H1 (cell line): ENCODE data around the gene TBX5. TPM values are rescaled to one million over a fixed set of nuclear protein-coding genes. Genes with fewer than 3 reads are reported as not detected.

Source experiments
- CTCF ChIA-PET: fragments of 300-600 bp; sonication (Branson Sonifier 250); formaldehyde crosslinking; loops from one replicate; lab custom pipeline; 2021; ENCODE audit not compliant: partially characterized antibody; lab: Charles Lee
- POLR2A ChIA-PET: fragments of 300-600 bp; sonication (Branson Sonifier 250); formaldehyde crosslinking; loops from one replicate; lab custom pipeline; 2021; ENCODE audit warnings: inconsistent platforms; ENCODE audit not compliant: partially characterized antibody; lab: Charles Lee
- DNase-seq, 2 experiments: peaks; one replicate each; pipeline versions ENCODE4 v3.0.0 to v3.0.0-alpha.2; 2010 to 2022; ENCODE audit warnings: low spot score in 2 of 2, low read depth in 1 of 2, mixed read lengths in 1 of 2
- FAIRE-seq: peaks from 2 replicates; lab custom pipeline; 2011; peaks lifted over from hg19 to GRCh38; lab: Jason Lieb, UNC
- H2AFZ ChIP-seq: 2 replicates; pipeline ENCODE4 v1.8.1; 2012; ENCODE audit warnings: low read length, inconsistent platforms
- H2AK5ac ChIP-seq: 2 replicates; pipeline ENCODE4 v1.6.1; 2013; ENCODE audit warnings: low read depth, low read length
- H2BK120ac ChIP-seq: replicated peaks from 2 replicates; pipeline ENCODE3; 2013; ENCODE audit warnings: low read depth, low read length, inconsistent platforms
- H2BK12ac ChIP-seq: 2 replicates; pipeline ENCODE4 v1.6.1; 2013; ENCODE audit warnings: low read depth, low read length
- H2BK15ac ChIP-seq: 2 replicates; pipeline ENCODE4 v1.6.1; 2013; ENCODE audit warnings: low read length
- H2BK20ac ChIP-seq: 2 replicates; pipeline ENCODE4 v1.6.1; 2013; ENCODE audit warnings: low read length
- H2BK5ac ChIP-seq: 2 replicates; pipeline ENCODE4 v1.6.1; 2013; ENCODE audit warnings: low read depth, low read length
- H3K14ac ChIP-seq: 2 replicates; pipeline ENCODE4 v1.6.1; 2013; ENCODE audit warnings: inconsistent platforms; ENCODE audit not compliant: insufficient read length
- H3K18ac ChIP-seq: 2 replicates; pipeline ENCODE4 v1.6.1; 2013; ENCODE audit warnings: low read length; ENCODE audit errors: extremely low read depth
- H3K23ac ChIP-seq: 2 replicates; pipeline ENCODE4 v1.6.1; 2013; ENCODE audit warnings: inconsistent platforms; ENCODE audit not compliant: insufficient read length
- H3K23me2 ChIP-seq: 2 replicates; pipeline ENCODE4 v1.6.1; 2013; ENCODE audit warnings: low read depth, low read length
- H3K27ac ChIP-seq: 2 replicates; pipeline ENCODE4 v1.6.1; 2011; ENCODE audit warnings: low read depth, low read length, inconsistent platforms
- H3K27me3 ChIP-seq, 4 experiments: replicated peaks in 1 of 4; 1 replicate in 1 of 4; 2 replicates in 3 of 4; pipeline versions ENCODE4 v1.6.1 to v1.8.1; 2011 to 2013; ENCODE audit warnings: low read length in 3 of 4, mild to moderate bottlenecking in 3 of 4, inconsistent platforms in 2 of 4, mixed read lengths in 2 of 4, moderate library complexity in 1 of 4; ENCODE audit not compliant: control insufficient read depth in 3 of 4, insufficient read depth in 3 of 4; ENCODE audit errors: extremely low read depth in 1 of 4
- H3K36me3 ChIP-seq, 4 experiments: 2 replicates each; pipeline versions ENCODE4 v1.6.1 to v1.8.1; 2011 to 2013; ENCODE audit warnings: mild to moderate bottlenecking in 4 of 4, low read length in 3 of 4, moderate library complexity in 2 of 4, control low read depth in 1 of 4, inconsistent platforms in 1 of 4; ENCODE audit not compliant: insufficient read depth in 4 of 4, control insufficient read depth in 2 of 4
- H3K4ac ChIP-seq: replicated peaks from 2 replicates; pipeline ENCODE3; 2013; ENCODE audit warnings: low read length, low read depth, mixed read lengths, inconsistent platforms; ENCODE audit not compliant: insufficient read length
- H3K4me1 ChIP-seq, 4 experiments: replicated peaks in 1 of 4; 1 replicate in 1 of 4; 2 replicates in 3 of 4; pipeline versions ENCODE4 v1.6.1 to v1.8.1; 2011 to 2013; ENCODE audit warnings: low read length in 3 of 4, inconsistent platforms in 2 of 4, mixed read lengths in 1 of 4; ENCODE audit not compliant: insufficient read depth in 4 of 4, control insufficient read depth in 3 of 4
- H3K4me2 ChIP-seq, 2 experiments: 2 replicates each; pipeline versions ENCODE4 v1.6.1 to v1.8.1; 2011 to 2013; ENCODE audit warnings: low read depth in 2 of 2, low read length in 2 of 2, control low read depth in 1 of 2, inconsistent platforms in 1 of 2, mild to moderate bottlenecking in 1 of 2; ENCODE audit not compliant: insufficient read depth in 1 of 2
- H3K4me3 ChIP-seq, 4 experiments: fragments of 200-600, 300-600 bp in 1 of 4; sonication (generic), shearing (Covaris generic), sonication (Bioruptor Twin) in 1 of 4; 2 replicates each; pipeline versions ENCODE4 v1.5.1 to v1.8.1; 2011 to 2016; ENCODE audit warnings: low read length in 4 of 4, low read depth in 3 of 4, control low read depth in 2 of 4, inconsistent platforms in 2 of 4, mild to moderate bottlenecking in 2 of 4, mixed read lengths in 1 of 4, moderate library complexity in 1 of 4; ENCODE audit not compliant: insufficient read depth in 2 of 4; ENCODE audit errors: extremely low read depth in 1 of 4
- H3K56ac ChIP-seq: replicated peaks from 2 replicates; pipeline ENCODE3; 2013; ENCODE audit warnings: low read depth, mild to moderate bottlenecking, mixed read lengths, low read length, inconsistent platforms; ENCODE audit not compliant: insufficient read length
- H3K79me1 ChIP-seq: 2 replicates; pipeline ENCODE4 v1.6.1; 2013; ENCODE audit warnings: low read depth, low read length, control low read depth
- H3K79me2 ChIP-seq, 2 experiments: 2 replicates each; pipeline versions ENCODE4 v1.6.1 to v1.8.1; 2012 to 2013; ENCODE audit warnings: low read length in 2 of 2, mild to moderate bottlenecking in 2 of 2, inconsistent platforms in 1 of 2; ENCODE audit not compliant: insufficient read depth in 2 of 2, control insufficient read depth in 1 of 2
- H3K9ac ChIP-seq, 4 experiments: replicated peaks in 1 of 4; 1 replicate in 1 of 4; 2 replicates in 3 of 4; pipeline versions ENCODE4 v1.6.1 to v1.8.1; 2011 to 2013; ENCODE audit warnings: low read depth in 3 of 4, low read length in 3 of 4, control low read depth in 2 of 4, mild to moderate bottlenecking in 2 of 4, moderate library complexity in 2 of 4, inconsistent platforms in 1 of 4; ENCODE audit errors: extremely low read depth in 1 of 4
- H3K9me3 ChIP-seq, 2 experiments: 2 replicates each; pipeline versions ENCODE4 v1.6.1 to v1.8.1; 2012 to 2013; ENCODE audit warnings: mild to moderate bottlenecking in 2 of 2, moderate library complexity in 2 of 2, control low read depth in 1 of 2, inconsistent platforms in 1 of 2, low read depth in 1 of 2, low read length in 1 of 2, mixed read lengths in 1 of 2; ENCODE audit not compliant: insufficient read depth in 2 of 2
- H4K20me1 ChIP-seq, 2 experiments: replicated peaks in 1 of 2; 2 replicates each; pipeline versions ENCODE3 to v1.8.1; 2011 to 2013; ENCODE audit warnings: inconsistent platforms in 2 of 2, low read length in 2 of 2, mild to moderate bottlenecking in 1 of 2; ENCODE audit not compliant: insufficient read depth in 2 of 2, control insufficient read depth in 1 of 2
- H4K5ac ChIP-seq: 2 replicates; pipeline ENCODE4 v1.6.1; 2013; ENCODE audit warnings: low read length, low read depth, mixed read lengths, inconsistent platforms; ENCODE audit not compliant: insufficient read length
- H4K8ac ChIP-seq: 2 replicates; pipeline ENCODE4 v1.8.0; 2013; ENCODE audit warnings: mild to moderate bottlenecking, moderate library complexity, low read length, inconsistent platforms; ENCODE audit not compliant: insufficient read depth; ENCODE audit errors: extremely low read depth
- H4K91ac ChIP-seq: replicated peaks from 2 replicates; pipeline ENCODE3; 2013; ENCODE audit warnings: low read length, mixed read lengths, inconsistent platforms; ENCODE audit not compliant: insufficient read length
- CTCF ChIP-seq, 3 experiments: IDR thresholded peaks; 1 replicate in 2 of 3; 2 replicates in 1 of 3; pipeline versions ENCODE4 v1.5.1 to v1.6.1; 2011; ENCODE audit warnings: low read length in 3 of 3, mild to moderate bottlenecking in 3 of 3, inconsistent platforms in 2 of 3, low read depth in 1 of 3, moderate library complexity in 1 of 3; ENCODE audit not compliant: insufficient read depth in 1 of 3; ENCODE audit errors: control extremely low read depth in 1 of 3
- EZH2 ChIP-seq: fragments of 200-600 bp; sonication (generic); IDR thresholded peaks from 2 replicates; pipeline ENCODE4 v1.7.1; 2012; ENCODE audit warnings: low read depth, mild to moderate bottlenecking, moderate library complexity, low read length, inconsistent platforms; ENCODE audit not compliant: severe bottlenecking
- HDAC6 ChIP-seq: IDR thresholded peaks from one replicate; pipeline ENCODE4 v1.7.1; 2012; ENCODE audit warnings: low read depth, mild to moderate bottlenecking, inconsistent platforms, low read length, moderate library complexity
- KDM5A ChIP-seq: fragments of 200-600 bp; IDR thresholded peaks from 2 replicates; pipeline ENCODE4 v1.7.1; 2012; ENCODE audit warnings: mild to moderate bottlenecking, low read length, inconsistent platforms, mixed read lengths
- RAD21 ChIP-seq, 2 experiments: IDR thresholded peaks in 1 of 2; conservative IDR thresholded peaks in 1 of 2; 2 replicates each; pipeline ENCODE4 v1.6.1; 2011; ENCODE audit warnings: low read depth in 2 of 2, low read length in 2 of 2, improper control_type of control experiment in 1 of 2, inconsistent platforms in 1 of 2, mild to moderate bottlenecking in 1 of 2, moderate library complexity in 1 of 2
- RNF2 ChIP-seq: fragments of 200-900, 300-1000 bp; sonication (generic); IDR thresholded peaks from 2 replicates; pipeline ENCODE4 v1.7.1; 2016; ENCODE audit warnings: borderline replicate concordance, low read depth, mild to moderate bottlenecking, antibody characterized with exemption, low read length; ENCODE audit not compliant: poor library complexity, severe bottlenecking; ENCODE audit errors: missing control alignments
- TBP ChIP-seq: IDR thresholded peaks from 2 replicates; pipeline ENCODE4 v1.6.1; 2011; ENCODE audit warnings: low read depth, low read length, improper control_type of control experiment
- ZNF274 ChIP-seq: IDR thresholded peaks from 2 replicates; pipeline ENCODE4 v1.7.0; 2012; ENCODE audit warnings: low read length, borderline replicate concordance; ENCODE audit errors: extremely low read depth
- WGBS, 2 experiments: shearing (Covaris generic) in 1 of 2; methylation state at CpG; one replicate each; pipeline versions ENCODE4 v1.1.6 to v1.1.7; 2013 to 2015; ENCODE audit warnings: low lambda C conversion rate in 2 of 2, mixed read lengths in 2 of 2, inconsistent platforms in 1 of 2, low coverage in 1 of 2, missing lambda C conversion rate in 1 of 2; ENCODE audit not compliant: insufficient replicate concordance in 2 of 2, insufficient coverage in 1 of 2, insufficient read length in 1 of 2; ENCODE audit errors: extremely low coverage in 1 of 2, missing lambda C conversion rate in 1 of 2; 5-methylcytosine and 5-hydroxymethylcytosine counted together
- polyA plus RNA-seq, 7 experiments: library from polyadenylated mRNA; depleted of rRNA in 3 of 7; stranded (reverse) in 5 of 7; unstranded in 2 of 7; fragments of >200 nt in 5 of 7; fragments of 200-250 nt in 2 of 7; gene quantifications; 1 replicate in 5 of 7; 2 replicates in 1 of 7; 4 replicates in 1 of 7; pipeline versions ENCODE4 v1.2.1 to v1.2.3, GENCODE V29; 2011 to 2013; ENCODE audit warnings: missing spikeins in 2 of 7, mixed read lengths in 2 of 7
- total RNA-seq: library from RNA; stranded (reverse); fragmentation: NEBNext Ultra II Directional; extraction: Animal tissue kit (Norgen Biotek cat#: 25700); gene quantifications from 2 replicates; pipeline ENCODE4 v1.2.1, GENCODE V29; 2021

Gene TBX5
- total and polyA plus RNA-seq, 2 of the 8 experiments (the other 6 are each of a cell fraction or from before 2014, with no cell fraction given), result 0.05 TPM; not detected in 1

- no peak overlapping the region for H2BK5ac ChIP-seq
- no peak overlapping the region for H4K8ac ChIP-seq
- peaks cover 0 to 8% (median 0%) of the 10 kb centered on the region in 4 experiments; a peak in 1 of 8 replicates for H3K36me3 ChIP-seq
- no peak overlapping the region for H2BK15ac ChIP-seq
- H2BK120ac ChIP-seq, result no peak overlapping the region
- peaks cover 59 to 73% (median 71%) of the 10 kb centered on the region in 4 experiments for H3K27me3 ChIP-seq
- H2AK5ac ChIP-seq, result no peak overlapping the region
- H4K5ac ChIP-seq, result no peak overlapping the region
- no peaks in the 10 kb centered on the region for H3K79me2 ChIP-seq
- DNase-seq (no peak), FAIRE-seq (no peak)
- no peak overlapping the region for H3K9ac ChIP-seq
- no peaks in the 10 kb centered on the region; the same call in 1 of the 2 replicates for H3K23me2 ChIP-seq
- WGBS, 2 experiments, result 13% methylated on average over 7 of the region's 7 CpGs; no CpG with 5 or more reads in 1 of the 2 experiments
- ChIA-PET POLR2A (interaction anchor here (1.4 kb wide), 1 partner anchor 44 kb away, joined by 3 read pairs; the partner anchor contains the start of gene TBX5), CTCF (no interaction called here)
- peak overlapping the region; percentile 30 to 41; a peak in 2 of 4 replicates for H3K4me2 ChIP-seq
- no peaks in the 10 kb centered on the region for H3K79me1 ChIP-seq
- H3K4me1 ChIP-seq, result peaks cover 8 to 25% (median 12%) of the 10 kb centered on the region in 4 experiments
- H4K20me1 ChIP-seq, result peaks cover 5 to 18% of the 10 kb centered on the region in 2 experiments
- no peak overlapping the region for H4K91ac ChIP-seq
- H3K27ac ChIP-seq, result no peak overlapping the region
- H3K56ac ChIP-seq, result no peak overlapping the region
- no peak overlapping the region for H2AFZ ChIP-seq
- no peak overlapping the region for H2BK12ac ChIP-seq
- no peaks in the 10 kb centered on the region for H3K9me3 ChIP-seq
- no peak overlapping the region for H3K14ac ChIP-seq
- no peak overlapping the region for H3K4me3 ChIP-seq
- no peak overlapping the region for H3K4ac ChIP-seq
- H3K18ac ChIP-seq, result 0 out of 2 replicates have a peak overlapping the region, but pooled peaks have one; percentile 16
- H2BK20ac ChIP-seq, result no peak overlapping the region
- H3K23ac ChIP-seq, result no peak overlapping the region
- TF ChIP-seq RAD21 (IDR thresholded peaks at IDR 0.05 in 1 of 2, conservative IDR thresholded peaks at IDR 0.05 in 1 of 2; ENCODE audit: low read depth in 2 of 2, low read length in 2 of 2), result no peak
- peak; percentile 39 for TF ChIP-seq RNF2
- TF ChIP-seq ZNF274, result no peak
- TF ChIP-seq TBP, result no peak
- no peak for TF ChIP-seq CTCF (IDR thresholded peaks at IDR 0.05; ENCODE audit: control extremely low read depth in 1 of 3, insufficient read depth in 1 of 3, low read depth in 1 of 3, low read length in 3 of 3)
- TF ChIP-seq KDM5A, result no peak
- peak; percentile 42 for TF ChIP-seq EZH2
- no peak for TF ChIP-seq HDAC6
Observed at GRCh38 chr12:114450515-114451300, 44.8 kb upstream of the TBX5 start.
